Thyroid gland (tissue), 4 donors: Measurements from ENCODE around the gene PLPPR1. TPM values are rescaled to one million over a fixed set of nuclear protein-coding genes. Genes with fewer than 3 reads are reported as not detected.

ENCODE experiments used
- DNase-seq, 2 donors: peaks; one replicate each; pipeline ENCODE4 v3.0.0-alpha.2; 2019
- H3K27ac ChIP-seq, 3 donors: fragments of 200-600 bp; sonication (generic); 1 replicate in 2 of 3; 2 replicates in 1 of 3; pipeline ENCODE4 v1.5.1; 2016 to 2019; ENCODE audit warnings: mild to moderate bottlenecking in 1 of 3, moderate library complexity in 1 of 3
- H3K27me3 ChIP-seq: fragments of 200-600 bp; sonication (generic); one replicate; pipeline ENCODE4 v1.5.1; 2019
- H3K36me3 ChIP-seq, 2 donors: fragments of 200-600 bp; sonication (generic); one replicate each; pipeline ENCODE4 v1.5.1; 2016 to 2019
- H3K4me1 ChIP-seq, 2 donors: fragments of 200-600 bp; sonication (generic); one replicate each; pipeline ENCODE4 v1.5.1; 2017 to 2019
- H3K4me3 ChIP-seq, 3 donors: fragments of 200-600 bp; sonication (generic); replicated peaks in 1 of 3; 1 replicate in 2 of 3; 2 replicates in 1 of 3; pipeline ENCODE4 v1.5.1; 2016; ENCODE audit warnings: mild to moderate bottlenecking in 1 of 3
- H3K9me3 ChIP-seq: fragments of 200-600 bp; sonication (generic); one replicate; pipeline ENCODE4 v1.5.1; 2017
- CTCF ChIP-seq, 6 experiments: fragments of 200-600 bp in 3 of 6; fragments of 450-650 bp in 3 of 6; sonication (generic) in 3 of 6; IDR thresholded peaks; one replicate each; pipeline ENCODE4 v1.5.1; 2016 to 2019; ENCODE audit warnings: antibody characterized with exemption in 6 of 6, mild to moderate bottlenecking in 2 of 6, inconsistent platforms in 1 of 6, moderate library complexity in 1 of 6
- POLR2A ChIP-seq, 2 donors: fragments of 450-650 bp; IDR thresholded peaks; one replicate each; pipeline ENCODE4 v1.6.1; 2017; ENCODE audit warnings: antibody characterized with exemption in 2 of 2, mild to moderate bottlenecking in 2 of 2, moderate library complexity in 1 of 2
- WGBS, 2 donors: methylation state at CpG; one replicate each; pipeline ENCODE4 v1.1.5; 2017; 5-methylcytosine and 5-hydroxymethylcytosine counted together
- intact Hi-C: fragments of 100-400 bp; cut with DNase I; formaldehyde crosslinking; loops from one replicate; pipeline ENCODE4 v1.15.1; 2023
- total RNA-seq, 4 donors: library from RNA; depleted of rRNA; stranded (reverse); fragments of >200 nt; gene quantifications; one replicate each; pipeline ENCODE4 v1.2.3, GENCODE V29; 2016

The PLPPR1 gene
- total RNA-seq, 4 donors from 2014 or later = 0.22 to 0.24 TPM; not detected in 2

DNA sequence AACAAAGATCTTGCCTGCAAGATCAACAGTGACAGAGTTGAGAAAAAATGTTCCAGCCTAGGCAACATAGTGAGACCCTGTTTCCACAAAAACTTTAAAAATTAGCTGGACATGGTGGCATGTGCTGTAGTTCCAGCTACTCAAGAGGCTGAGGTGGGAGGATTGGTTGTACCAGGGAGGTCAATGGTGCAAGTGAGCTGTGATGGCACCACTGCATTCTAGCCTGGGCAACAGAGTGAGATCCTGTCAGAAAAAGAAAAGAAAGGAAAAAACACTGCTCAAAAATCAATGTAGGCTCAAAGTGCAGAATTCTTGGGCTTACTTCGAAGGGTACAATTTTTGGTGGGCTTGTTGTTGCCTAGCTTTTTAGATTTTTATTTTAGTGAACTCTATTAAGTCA, 145.4 kb downstream of the PLPPR1 start:
- no peak overlapping the region for H3K4me3 ChIP-seq
- DNase-seq = no peak
- H3K9me3 ChIP-seq = no peaks in the 10 kb centered on the region
- H3K27ac ChIP-seq = no peak overlapping the region
- intact Hi-C loops = no loop called here
- TF ChIP-seq CTCF (IDR thresholded peaks at IDR 0.05) (no peak), POLR2A (IDR thresholded peaks at IDR 0.05) (no peak)
- no peaks in the 10 kb centered on the region for H3K4me1 ChIP-seq
- 88 to 95% methylated on average over 1 of the region's 1 CpG for WGBS, 2 donors
- H3K27me3 ChIP-seq = no peaks in the 10 kb centered on the region
- no peaks in the 10 kb centered on the region for H3K36me3 ChIP-seq

GRCh38 chr9:101176384-101176783, 147.9 kb downstream of the PLPPR1 start:
- no peak overlapping the region for H3K4me3 ChIP-seq
- H3K4me1 ChIP-seq = no peaks in the 10 kb centered on the region

GRCh38 chr9:101184813-101185278, 156.3 kb downstream of the PLPPR1 start:
- 56 to 64% methylated on average over 2 of the region's 2 CpGs for WGBS, 2 donors

More at GRCh38 chr9:101176384-101176783, 147.9 kb downstream of the PLPPR1 start:
- Histone ChIP-seq H3K9me3 (no peaks in the 10 kb centered on the region), H3K27me3 (no peaks in the 10 kb centered on the region), H3K36me3 (no peaks in the 10 kb centered on the region), H3K27ac (no peak overlapping the region)
- intact Hi-C loops = no loop called here
- 94 to 95% methylated on average over 5 of the region's 5 CpGs for WGBS, 2 donors
- TF ChIP-seq POLR2A (IDR thresholded peaks at IDR 0.05) = no peak
- no peak for TF ChIP-seq CTCF (IDR thresholded peaks at IDR 0.05)
- DNase-seq = no peak

DNA sequence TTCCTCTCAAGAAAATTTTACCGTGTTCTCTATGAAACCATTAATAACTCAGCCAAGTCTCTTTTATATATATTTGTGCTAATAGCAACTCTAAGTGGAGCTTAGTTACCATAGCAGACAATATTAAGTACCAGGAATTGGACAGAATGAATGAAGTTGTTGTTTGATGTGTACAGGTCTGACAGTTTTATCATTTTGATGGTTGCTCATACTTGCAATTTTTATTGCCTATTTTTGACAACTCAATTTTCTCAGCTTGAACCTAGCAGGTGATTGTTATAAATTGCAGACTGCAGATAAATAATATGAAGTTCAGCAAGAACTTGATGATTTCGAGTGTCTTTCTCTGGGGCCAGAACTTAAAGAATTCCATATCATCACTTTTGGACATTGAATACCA, 163.2 kb downstream of the PLPPR1 start:
- no peak for TF ChIP-seq POLR2A (IDR thresholded peaks at IDR 0.05)
- TF ChIP-seq CTCF (IDR thresholded peaks at IDR 0.05) = no peak
- H3K9me3 ChIP-seq = no peaks in the 10 kb centered on the region
- no peak for DNase-seq
- WGBS, 2 donors = 74 to 75% methylated on average over 2 of the region's 2 CpGs
- H3K36me3 ChIP-seq = no peaks in the 10 kb centered on the region
- no peaks in the 10 kb centered on the region for H3K27me3 ChIP-seq
- no peaks in the 10 kb centered on the region for H3K4me1 ChIP-seq
- intact Hi-C loops = no loop called here
- no peak overlapping the region for H3K27ac ChIP-seq
- H3K4me3 ChIP-seq = no peak overlapping the region

More at GRCh38 chr9:101184813-101185278, 156.3 kb downstream of the PLPPR1 start:
- H3K4me1 ChIP-seq = no peaks in the 10 kb centered on the region
- no peak for TF ChIP-seq CTCF (IDR thresholded peaks at IDR 0.05)
- no peak for TF ChIP-seq POLR2A (IDR thresholded peaks at IDR 0.05)
- intact Hi-C loops = no loop called here
- H3K9me3 ChIP-seq = no peaks in the 10 kb centered on the region
- no peaks in the 10 kb centered on the region for H3K27me3 ChIP-seq
- no peaks in the 10 kb centered on the region for H3K36me3 ChIP-seq
- no peak for DNase-seq
- no peak overlapping the region for H3K27ac ChIP-seq
- no peak overlapping the region for H3K4me3 ChIP-seq

- no peak overlapping the region for H3K27ac ChIP-seq
- TF ChIP-seq POLR2A (IDR thresholded peaks at IDR 0.05) = no peak
- H3K4me3 ChIP-seq = no peak overlapping the region
- no peak for DNase-seq
- no peaks in the 10 kb centered on the region for H3K9me3 ChIP-seq
- H3K27me3 ChIP-seq = no peaks in the 10 kb centered on the region
- H3K4me1 ChIP-seq = no peaks in the 10 kb centered on the region
- 75 to 83% methylated on average over 4 of the region's 4 CpGs for WGBS, 2 donors
- intact Hi-C loops = no loop called here
- H3K36me3 ChIP-seq = no peaks in the 10 kb centered on the region
Observed at GRCh38 chr9:101197026-101197425, 168.5 kb downstream of the PLPPR1 start.

- intact Hi-C loops = no loop called here
- no peaks in the 10 kb centered on the region for H3K9me3 ChIP-seq
- no peaks in the 10 kb centered on the region for H3K27me3 ChIP-seq
- no peak overlapping the region for H3K4me3 ChIP-seq
- H3K27ac ChIP-seq = no peak overlapping the region
- H3K4me1 ChIP-seq = no peaks in the 10 kb centered on the region
- WGBS, 2 donors = 79 to 84% methylated on average over 2 of the region's 2 CpGs
- no peaks in the 10 kb centered on the region for H3K36me3 ChIP-seq
- TF ChIP-seq CTCF (IDR thresholded peaks at IDR 0.05) = no peak
- TF ChIP-seq POLR2A (IDR thresholded peaks at IDR 0.05) = no peak
- no peak for DNase-seq
Observed at GRCh38 chr9:101200852-101201251, 172.3 kb downstream of the PLPPR1 start.
